Skeletal muscle tissue (tissue), 4 donors: ENCODE data around the gene KRTAP10-3. TPM values are rescaled to one million over a fixed set of nuclear protein-coding genes. Genes with fewer than 3 reads are reported as not detected.

Experiments
- H3K27ac ChIP-seq: one replicate; pipeline ENCODE4 v1.7.0; 2013; ENCODE audit warnings: mild to moderate bottlenecking, low read depth, low read length, inconsistent platforms
- H3K27me3 ChIP-seq, 3 donors: one replicate each; pipeline ENCODE4 v1.7.0; 2013; ENCODE audit warnings: low read length in 3 of 3; ENCODE audit not compliant: control insufficient read depth in 3 of 3, insufficient read depth in 3 of 3
- H3K36me3 ChIP-seq, 3 donors: one replicate each; pipeline ENCODE4 v1.7.0; 2013; ENCODE audit warnings: low read length in 3 of 3; ENCODE audit not compliant: control insufficient read depth in 3 of 3, insufficient read depth in 3 of 3
- H3K4me1 ChIP-seq, 3 donors: one replicate each; pipeline ENCODE4 v1.7.0; 2013; ENCODE audit warnings: low read length in 3 of 3, mild to moderate bottlenecking in 3 of 3; ENCODE audit not compliant: control insufficient read depth in 3 of 3, insufficient read depth in 3 of 3
- H3K4me3 ChIP-seq, 3 donors: one replicate each; pipeline ENCODE4 v1.7.0; 2013; ENCODE audit warnings: low read length in 3 of 3
- H3K9ac ChIP-seq, 3 donors: one replicate each; pipeline ENCODE4 v1.7.0; 2013; ENCODE audit warnings: low read length in 3 of 3, mild to moderate bottlenecking in 3 of 3, moderate library complexity in 2 of 3, low read depth in 1 of 3
- H3K9me3 ChIP-seq, 3 donors: one replicate each; pipeline ENCODE4 v1.7.0; 2013; ENCODE audit warnings: low read length in 3 of 3; ENCODE audit not compliant: control insufficient read depth in 3 of 3
- total RNA-seq: library from RNA; depleted of rRNA; stranded (reverse); fragments of >200 nt; gene quantifications from one replicate; pipeline ENCODE4 v1.2.3, GENCODE V29; 2014
- donor health status: Osteomylitis.

KRTAP10-3 gene
- total RNA-seq, 1 donor from 2014 or later = not detected

GRCh38 chr21:44516828-44517174 is 41.8 kb downstream of the KRTAP10-3 start:
- no peak overlapping the region for H3K27ac ChIP-seq
- H3K36me3 ChIP-seq = no peaks in the 10 kb centered on the region
- H3K4me1 ChIP-seq = no peaks in the 10 kb centered on the region
- no peak overlapping the region for H3K9ac ChIP-seq
- H3K4me3 ChIP-seq = no peak overlapping the region
- H3K9me3 ChIP-seq = peaks cover 0 to 3% (median 3%) of the 10 kb centered on the region in 3 donors
- H3K27me3 ChIP-seq = peaks cover 10 to 53% (median 42%) of the 10 kb centered on the region in 3 donors

- Histone ChIP-seq H3K9me3 (peaks cover 0 to 3% (median 3%) of the 10 kb centered on the region in 3 donors), H3K36me3 (no peaks in the 10 kb centered on the region), H3K9ac (no peak overlapping the region), H3K27me3 (peaks cover 12 to 55% (median 43%) of the 10 kb centered on the region in 3 donors), H3K27ac (no peak overlapping the region), H3K4me1 (no peaks in the 10 kb centered on the region), H3K4me3 (no peak overlapping the region)
Observed at GRCh38 chr21:44516342-44516741, 42.3 kb downstream of the KRTAP10-3 start.

- H3K36me3 ChIP-seq = no peaks in the 10 kb centered on the region
Observed at GRCh38 chr21:44515359-44516165, 43.0 kb downstream of the KRTAP10-3 start.

GRCh38 chr21:44514746-44515358 is 43.7 kb downstream of the KRTAP10-3 start:
- no peak overlapping the region for H3K27ac ChIP-seq
- H3K9me3 ChIP-seq = peaks cover 0 to 3% (median 3%) of the 10 kb centered on the region in 3 donors
- peaks cover 23 to 56% (median 43%) of the 10 kb centered on the region in 3 donors for H3K27me3 ChIP-seq
- no peak overlapping the region for H3K4me3 ChIP-seq
- H3K36me3 ChIP-seq = no peaks in the 10 kb centered on the region
- H3K9ac ChIP-seq = no peak overlapping the region
- H3K4me1 ChIP-seq = peaks cover 0 to 5% (median 2%) of the 10 kb centered on the region in 3 donors

More at GRCh38 chr21:44515359-44516165, 43.0 kb downstream of the KRTAP10-3 start:
- no peak overlapping the region for H3K27ac ChIP-seq
- H3K9me3 ChIP-seq = peaks cover 0 to 3% (median 3%) of the 10 kb centered on the region in 3 donors
- peaks cover 0 to 2% (median 1%) of the 10 kb centered on the region in 3 donors for H3K4me1 ChIP-seq
- no peak overlapping the region for H3K9ac ChIP-seq
- peaks cover 19 to 55% (median 43%) of the 10 kb centered on the region in 3 donors for H3K27me3 ChIP-seq
- no peak overlapping the region for H3K4me3 ChIP-seq

- peaks cover 0 to 3% (median 3%) of the 10 kb centered on the region in 3 donors for H3K9me3 ChIP-seq
- H3K27me3 ChIP-seq = peaks cover 21 to 53% (median 42%) of the 10 kb centered on the region in 3 donors
- H3K36me3 ChIP-seq = no peaks in the 10 kb centered on the region
- H3K4me3 ChIP-seq = no peak overlapping the region
- no peak overlapping the region for H3K27ac ChIP-seq
- peaks cover 0 to 5% (median 2%) of the 10 kb centered on the region in 3 donors for H3K4me1 ChIP-seq
- no peak overlapping the region for H3K9ac ChIP-seq
Observed at GRCh38 chr21:44514218-44514520, 44.4 kb downstream of the KRTAP10-3 start.

DNA sequence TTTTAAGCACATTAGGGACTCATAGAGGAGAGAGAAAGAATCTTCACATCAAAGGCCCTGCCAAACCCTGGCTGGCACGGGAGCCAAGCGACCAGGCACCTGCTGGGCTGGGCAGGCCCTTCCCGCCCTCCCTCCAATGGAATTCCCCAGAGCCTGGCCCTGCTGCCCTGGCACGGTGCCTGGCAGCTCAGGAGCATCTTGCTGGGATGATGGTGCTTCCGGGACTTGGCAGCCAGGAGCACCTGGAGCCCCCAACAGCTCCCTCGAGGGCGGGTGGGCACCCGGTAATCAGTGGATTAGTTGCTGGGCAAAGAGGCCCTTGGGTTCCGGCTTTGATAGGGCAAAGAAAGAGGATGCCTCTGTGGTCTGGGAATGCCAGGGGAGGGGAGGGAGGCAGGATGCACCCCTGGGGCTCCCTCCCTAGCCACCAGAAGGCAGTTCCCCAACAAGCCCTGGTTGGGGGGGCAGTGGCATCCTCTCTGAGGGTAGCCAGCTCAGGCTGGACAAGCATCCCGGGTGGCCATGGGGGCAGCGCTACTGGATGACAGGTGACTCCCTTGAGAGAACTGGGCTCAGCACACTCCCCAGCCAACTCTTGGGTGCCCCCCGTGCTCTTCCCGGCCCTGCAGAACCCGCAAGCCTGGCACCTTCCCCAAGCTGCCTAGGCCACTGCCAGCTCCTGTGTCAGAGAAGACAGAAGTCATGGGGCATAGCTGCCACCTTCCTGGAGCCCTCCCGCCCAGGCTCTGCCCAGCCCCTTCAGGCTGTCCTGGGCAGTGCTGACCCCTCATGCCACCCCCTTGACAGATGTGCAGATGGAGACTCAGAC is 45.0 kb downstream of the KRTAP10-3 start:
- Histone ChIP-seq H3K4me1 (peaks cover 0 to 5% (median 2%) of the 10 kb centered on the region in 3 donors), H3K4me3 (no peak overlapping the region), H3K9me3 (peaks cover 0 to 3% (median 3%) of the 10 kb centered on the region in 3 donors), H3K27me3 (peaks cover 26 to 56% (median 46%) of the 10 kb centered on the region in 3 donors), H3K27ac (no peak overlapping the region), H3K9ac (no peak overlapping the region), H3K36me3 (no peaks in the 10 kb centered on the region)

- H3K9ac ChIP-seq = no peak overlapping the region
- no peak overlapping the region for H3K4me3 ChIP-seq
- no peaks in the 10 kb centered on the region for H3K36me3 ChIP-seq
- peaks cover 34 to 59% (median 54%) of the 10 kb centered on the region in 3 donors for H3K27me3 ChIP-seq
- peaks cover 0 to 3% (median 3%) of the 10 kb centered on the region in 3 donors for H3K9me3 ChIP-seq
- peaks cover 0 to 5% (median 2%) of the 10 kb centered on the region in 3 donors for H3K4me1 ChIP-seq
- H3K27ac ChIP-seq = no peak overlapping the region
Observed at GRCh38 chr21:44512496-44513388, 45.9 kb downstream of the KRTAP10-3 start.

DNA sequence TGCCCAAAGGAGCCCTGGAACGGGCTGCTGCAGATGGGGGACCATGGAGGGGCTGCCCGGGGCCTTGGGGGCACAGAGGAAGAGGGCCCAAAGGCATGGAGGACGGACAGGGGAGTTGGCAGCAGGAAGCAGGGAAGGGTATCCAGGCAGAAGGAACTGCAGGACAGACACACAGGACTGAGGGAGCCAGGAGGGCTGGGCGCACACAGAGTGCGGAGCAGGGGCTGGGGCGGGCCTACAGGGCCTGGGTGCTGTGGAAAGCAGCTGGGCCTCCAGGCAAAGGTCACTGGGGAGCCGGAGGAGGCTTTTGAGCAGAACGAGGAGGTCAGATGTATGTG is 46.7 kb downstream of the KRTAP10-3 start:
- no peak overlapping the region for H3K4me3 ChIP-seq
- H3K4me1 ChIP-seq = peaks cover 0 to 5% (median 2%) of the 10 kb centered on the region in 3 donors
- H3K36me3 ChIP-seq = no peaks in the 10 kb centered on the region
- H3K27me3 ChIP-seq = peaks cover 34 to 60% (median 58%) of the 10 kb centered on the region in 3 donors
- no peak overlapping the region for H3K27ac ChIP-seq
- H3K9me3 ChIP-seq = no peaks in the 10 kb centered on the region
- H3K9ac ChIP-seq = no peak overlapping the region

DNA sequence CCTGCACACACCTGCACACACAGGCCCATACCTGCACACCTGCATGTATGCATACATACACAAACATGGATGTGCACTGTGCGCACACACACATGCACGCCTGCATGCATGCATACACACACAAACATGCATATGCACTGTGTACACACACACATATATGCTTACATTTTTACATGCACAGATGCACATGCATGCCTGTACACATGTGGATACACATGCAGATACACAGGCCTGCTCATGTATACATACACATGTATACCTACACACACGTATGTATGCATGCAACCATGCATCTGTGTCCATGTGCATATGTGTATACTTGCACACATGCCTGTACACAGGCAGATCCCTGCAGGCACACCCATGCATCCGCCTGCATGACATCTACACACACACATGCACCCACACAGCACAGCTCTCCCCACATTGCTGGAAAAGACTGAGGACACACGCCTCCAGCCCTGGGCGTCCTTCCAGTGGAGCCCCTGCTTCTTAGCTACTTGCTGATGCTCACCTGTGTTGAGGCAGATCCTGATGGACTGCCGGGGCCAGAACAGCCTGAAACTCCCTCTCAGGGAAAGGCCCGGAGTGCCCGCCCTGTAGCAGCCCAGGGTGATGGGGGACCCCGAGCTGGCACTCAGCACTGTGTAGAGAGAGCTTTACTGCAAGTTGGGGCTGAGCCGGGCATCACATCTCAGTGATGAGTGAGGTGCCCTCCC is 47.2 kb downstream of the KRTAP10-3 start:
- H3K4me3 ChIP-seq = no peak overlapping the region
- no peaks in the 10 kb centered on the region for H3K9me3 ChIP-seq
- H3K27ac ChIP-seq = no peak overlapping the region
- H3K36me3 ChIP-seq = no peaks in the 10 kb centered on the region
- no peak overlapping the region for H3K9ac ChIP-seq
- H3K4me1 ChIP-seq = peaks cover 0 to 5% (median 2%) of the 10 kb centered on the region in 3 donors
- peaks cover 38 to 64% (median 63%) of the 10 kb centered on the region in 3 donors for H3K27me3 ChIP-seq
